Measurements from ENCODE around the gene CDPF1. TPM values are rescaled to one million over a fixed set of nuclear protein-coding genes. Genes with fewer than 3 reads are reported as not detected.

Gene CDPF1
- total RNA-seq, 2 experiments from 2014 or later: 11.2 to 13.6 TPM

DNA sequence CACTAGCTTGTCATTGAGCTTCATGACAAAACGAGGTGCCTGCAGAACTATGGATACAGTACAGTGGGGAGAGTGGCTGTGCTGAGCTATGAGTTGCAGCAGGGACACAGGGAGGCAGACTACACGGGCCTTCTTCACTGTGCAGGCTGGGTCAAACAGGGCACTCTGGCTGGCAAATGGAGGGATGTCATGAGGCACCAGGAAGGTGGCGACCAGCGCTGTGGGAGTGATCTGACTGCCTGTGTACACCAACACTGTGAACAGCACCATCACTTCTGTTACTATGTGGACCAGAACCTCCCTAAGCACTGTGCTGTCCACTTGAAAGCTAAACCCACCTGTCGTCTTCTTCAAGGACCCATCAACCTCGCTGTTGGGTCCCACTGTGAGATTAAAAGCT is 9.9 kb upstream of the CDPF1 start:
- Mint-ChIP-seq H3K4me1 (no peaks in the 10 kb centered on the region), H3K9me3 (peaks cover 10% of the 10 kb centered on the region), H3K36me3 (peaks cover 8% of the 10 kb centered on the region), H3K27me3 (peaks cover 64% of the 10 kb centered on the region), H3K27ac (no peak overlapping the region), H3K4me3 (no peak overlapping the region)
- DNase-seq (no peak), ATAC-seq (ENCODE audit: low read depth) (no peak)
- POLR2A ChIA-PET: interaction anchor here (1.5 to 1.9 kb wide), 2 partner anchors 8 to 10 kb away, joined by 4 read pairs; partner anchors contain the start of genes CDPF1 and TTC38

DNA sequence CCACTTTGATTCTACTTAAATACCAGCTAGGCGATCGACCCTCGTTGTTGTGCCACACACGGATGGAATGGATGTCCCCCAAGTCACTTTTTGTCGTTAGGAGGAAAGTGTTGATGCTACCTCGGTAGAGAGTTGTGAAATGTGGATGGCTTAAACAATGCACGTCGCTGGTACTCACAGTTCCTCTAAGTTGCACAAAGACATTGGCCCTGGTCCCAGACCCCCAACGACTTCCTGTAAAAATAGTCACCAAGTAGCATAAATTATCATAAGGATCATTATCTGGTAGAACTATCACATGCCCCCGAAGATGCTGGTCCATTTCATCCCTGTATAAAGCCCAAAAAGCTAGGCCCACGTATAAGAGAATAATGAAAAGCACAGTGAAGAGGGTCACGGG is 9.3 kb upstream of the CDPF1 start:
- DNase-seq (no peak), ATAC-seq (ENCODE audit: low read depth) (no peak)
- Mint-ChIP-seq H3K4me1 (peaks cover 3% of the 10 kb centered on the region), H3K27ac (no peak overlapping the region), H3K4me3 (no peak overlapping the region), H3K9me3 (peaks cover 7% of the 10 kb centered on the region), H3K27me3 (peaks cover 63% of the 10 kb centered on the region), H3K36me3 (peaks cover 6% of the 10 kb centered on the region)
- POLR2A ChIA-PET: interaction anchor here (1.5 to 1.9 kb wide), 2 partner anchors 9 kb away, joined by 4 read pairs; partner anchors contain the start of genes CDPF1 and TTC38

DNA sequence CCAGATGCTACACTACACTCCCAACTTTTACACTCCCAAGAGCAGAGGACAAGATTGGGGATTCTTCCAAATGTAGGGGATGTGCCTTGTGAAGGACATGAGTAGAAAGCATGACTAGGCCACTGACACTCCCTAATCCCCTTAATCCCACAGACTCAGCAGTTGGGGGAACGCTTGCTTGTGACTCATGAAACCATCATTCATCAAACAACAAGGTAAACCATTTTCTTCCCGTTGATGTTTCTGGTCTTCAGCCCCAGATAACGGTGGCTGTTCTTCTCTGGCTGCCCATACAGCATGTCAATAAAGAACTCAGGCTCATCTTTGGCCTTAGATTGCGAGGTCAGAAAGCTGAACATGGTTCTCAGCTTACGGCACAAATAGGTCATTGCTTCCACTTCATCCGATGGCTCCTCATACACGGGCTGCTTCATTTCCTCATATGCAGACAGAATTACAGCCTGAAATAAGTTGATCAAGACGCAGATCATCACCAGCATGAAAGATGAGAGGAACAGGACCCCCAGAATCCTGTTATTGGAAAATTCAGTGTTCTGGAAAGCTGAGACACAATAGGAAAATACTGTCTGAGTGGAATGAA is 6.4 kb upstream of the CDPF1 start:
- POLR2A ChIA-PET: interaction anchor here (1.4 kb wide), 1 partner anchor 11 kb away, joined by 4 read pairs; the partner anchor contains the start of gene TTC38
- H3K27me3 Mint-ChIP-seq: peaks cover 40% of the 10 kb centered on the region
- DNase-seq (no peak), ATAC-seq (ENCODE audit: low read depth) (no peak)
- H3K36me3 Mint-ChIP-seq: no peaks in the 10 kb centered on the region
- no peak overlapping the region for H3K27ac Mint-ChIP-seq
- H3K4me1 Mint-ChIP-seq: peaks cover 12% of the 10 kb centered on the region
- H3K9me3 Mint-ChIP-seq: peaks cover 5% of the 10 kb centered on the region
- no peak overlapping the region for H3K4me3 Mint-ChIP-seq

DNA sequence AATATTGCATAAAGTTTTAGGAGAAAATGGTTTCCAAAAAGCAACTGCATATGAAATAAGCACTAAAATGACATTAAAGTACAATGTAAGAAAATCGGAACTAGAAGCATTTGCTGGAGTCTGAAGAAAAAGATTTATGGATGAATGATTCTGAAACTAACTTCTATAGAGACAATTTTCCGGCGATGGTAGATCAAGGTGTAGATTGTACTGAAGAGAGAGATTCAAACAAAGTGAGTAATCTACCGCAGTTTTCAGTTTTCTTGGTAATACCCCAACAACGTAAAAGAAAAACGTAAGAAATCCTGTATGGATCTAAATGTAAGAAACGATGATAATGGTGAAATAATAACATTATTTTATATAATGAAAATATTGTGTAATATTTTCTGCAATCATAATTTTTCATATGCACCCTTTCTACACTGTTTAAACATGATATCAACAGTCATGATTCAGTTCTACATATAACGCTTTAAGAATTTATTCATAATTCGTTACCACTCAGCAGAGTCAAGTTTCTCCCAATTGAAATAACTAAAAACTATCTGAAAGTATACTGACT is 1.8 kb upstream of the CDPF1 start:
- H3K27ac Mint-ChIP-seq: no peak overlapping the region

DNA sequence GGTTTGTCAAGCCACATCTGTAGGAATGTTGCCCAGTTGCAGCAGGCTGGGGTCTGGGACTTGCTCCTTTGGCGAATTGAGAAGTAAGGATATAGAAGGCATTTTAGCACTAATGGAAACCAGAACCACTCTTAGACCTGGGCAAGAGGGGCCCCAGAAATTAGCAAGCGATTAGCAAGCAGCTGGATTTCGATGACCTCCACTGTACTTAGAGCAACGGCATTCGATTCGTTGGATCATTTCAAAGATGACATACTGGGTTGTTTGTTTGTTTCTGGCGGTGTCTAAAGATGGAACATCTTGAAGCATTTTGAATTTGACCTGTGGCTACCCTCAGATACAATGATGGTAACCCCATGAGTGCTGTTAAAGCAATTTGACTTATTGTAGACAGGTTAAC is 1.2 kb upstream of the CDPF1 start:
- no peaks in the 10 kb centered on the region for H3K27me3 Mint-ChIP-seq
- peaks cover 21% of the 10 kb centered on the region for H3K4me1 Mint-ChIP-seq
- POLR2A ChIA-PET: no interaction called here
- no peaks in the 10 kb centered on the region for H3K36me3 Mint-ChIP-seq
- peak overlapping the region; percentile 85 for H3K4me3 Mint-ChIP-seq
- H3K9me3 Mint-ChIP-seq: no peaks in the 10 kb centered on the region
- DNase-seq: no peak
- no peak for ATAC-seq (ENCODE audit: low read depth)
- peak overlapping the region; percentile 67 for H3K27ac Mint-ChIP-seq

More for the DNA sequence above, 1.8 kb upstream of the CDPF1 start:
- ATAC-seq (ENCODE audit: low read depth): no peak
- Mint-ChIP-seq H3K4me3 (peak overlapping the region; percentile 17), H3K4me1 (peaks cover 20% of the 10 kb centered on the region), H3K36me3 (no peaks in the 10 kb centered on the region), H3K27me3 (peaks cover 3% of the 10 kb centered on the region), H3K9me3 (no peaks in the 10 kb centered on the region)
- POLR2A ChIA-PET: no interaction called here
- DNase-seq: no peak

DNA sequence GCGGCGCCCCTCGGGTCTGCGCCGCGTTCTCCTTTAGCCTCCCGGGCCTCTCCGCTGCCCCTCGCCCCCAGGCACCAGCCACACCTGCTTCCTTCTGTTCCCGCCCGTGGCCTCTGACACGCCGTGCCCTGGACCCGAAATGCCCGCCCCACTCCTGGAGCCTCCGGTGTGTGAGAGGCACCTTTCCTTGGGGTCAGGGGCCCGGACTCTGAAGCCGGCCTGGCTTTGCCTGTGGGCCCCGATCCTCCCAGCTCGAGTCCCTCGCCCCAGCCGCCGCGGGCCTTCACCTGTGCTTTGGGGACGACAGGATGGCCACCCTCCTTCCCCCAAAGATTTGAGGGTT is 661 bp upstream of the CDPF1 start:
- no peaks in the 10 kb centered on the region for H3K36me3 Mint-ChIP-seq
- H3K4me1 Mint-ChIP-seq: peaks cover 21% of the 10 kb centered on the region
- H3K27me3 Mint-ChIP-seq: no peaks in the 10 kb centered on the region
- POLR2A ChIA-PET: interaction anchor here (0.8 to 1.5 kb wide), 11 partner anchors 11 to 101 kb away, joined by 3 to 12 read pairs (median 7); partner anchors contain the start of genes GTSE1, TRMU and TTC38
- peak overlapping the region; percentile 85 for H3K4me3 Mint-ChIP-seq
- peak overlapping the region; percentile 86 for H3K27ac Mint-ChIP-seq
- H3K9me3 Mint-ChIP-seq: no peaks in the 10 kb centered on the region
- peak; percentile 1 for ATAC-seq (ENCODE audit: low read depth)
- DNase-seq: no peak

DNA sequence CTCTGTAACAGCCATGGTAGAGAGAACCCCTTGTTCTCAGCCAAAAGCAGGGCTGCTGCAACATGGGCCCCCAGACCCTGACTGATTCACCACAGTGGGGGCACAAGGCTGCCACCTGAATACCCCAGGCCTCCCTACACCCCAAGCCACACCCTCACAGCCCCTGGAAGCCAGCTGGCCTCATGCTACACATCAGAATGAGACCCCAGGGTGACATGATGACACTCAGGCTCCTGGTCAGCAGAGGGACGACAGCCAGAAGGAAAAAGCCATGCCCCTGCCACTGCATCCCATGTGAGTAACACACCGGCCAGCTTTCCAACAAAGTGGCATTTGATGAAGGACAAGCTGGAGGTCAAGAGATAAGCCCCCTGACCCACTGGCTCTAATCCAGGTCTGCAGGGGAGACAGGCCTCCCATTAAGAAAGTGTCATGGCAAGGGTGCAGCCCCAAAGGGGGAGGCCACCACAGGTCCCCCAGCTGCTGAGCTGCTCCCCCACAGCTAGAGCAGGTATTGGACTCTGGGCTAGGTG is 2.6 kb downstream of the CDPF1 start:
- no peaks in the 10 kb centered on the region for H3K9me3 Mint-ChIP-seq
- H3K27me3 Mint-ChIP-seq: no peaks in the 10 kb centered on the region
- no peak overlapping the region for H3K4me3 Mint-ChIP-seq
- ATAC-seq (ENCODE audit: low read depth) (no peak), DNase-seq (no peak)
- no peak overlapping the region for H3K27ac Mint-ChIP-seq
- H3K4me1 Mint-ChIP-seq: peaks cover 14% of the 10 kb centered on the region
- peaks cover 6% of the 10 kb centered on the region for H3K36me3 Mint-ChIP-seq
- POLR2A ChIA-PET: interaction anchor here (0.8 to 1.1 kb wide), 2 partner anchors 49 to 96 kb away, joined by 4 to 6 read pairs; partner anchors contain the start of genes GTSE1 and PPARA

DNA sequence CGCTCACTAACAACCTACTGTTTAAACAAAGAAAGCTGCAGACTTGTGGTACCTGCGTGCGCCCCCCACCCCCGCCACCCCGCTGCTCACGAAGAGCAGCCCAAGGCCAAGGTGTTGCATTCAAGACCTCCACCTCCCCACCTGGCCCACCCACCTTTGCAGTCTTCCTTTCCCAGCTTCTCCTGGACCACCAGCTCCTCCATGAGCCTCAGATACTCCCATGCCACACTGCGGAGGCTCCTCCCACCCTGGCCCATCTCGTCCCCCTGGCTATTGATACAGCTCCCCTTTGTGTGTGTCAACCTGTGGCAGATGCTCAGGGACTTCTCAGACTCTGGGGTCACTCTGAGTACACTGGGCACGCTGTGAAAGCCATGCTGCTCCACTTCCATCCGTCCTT is 3.9 kb downstream of the CDPF1 start:
- POLR2A ChIA-PET: no interaction called here
- no peak overlapping the region for H3K27ac Mint-ChIP-seq

DNA sequence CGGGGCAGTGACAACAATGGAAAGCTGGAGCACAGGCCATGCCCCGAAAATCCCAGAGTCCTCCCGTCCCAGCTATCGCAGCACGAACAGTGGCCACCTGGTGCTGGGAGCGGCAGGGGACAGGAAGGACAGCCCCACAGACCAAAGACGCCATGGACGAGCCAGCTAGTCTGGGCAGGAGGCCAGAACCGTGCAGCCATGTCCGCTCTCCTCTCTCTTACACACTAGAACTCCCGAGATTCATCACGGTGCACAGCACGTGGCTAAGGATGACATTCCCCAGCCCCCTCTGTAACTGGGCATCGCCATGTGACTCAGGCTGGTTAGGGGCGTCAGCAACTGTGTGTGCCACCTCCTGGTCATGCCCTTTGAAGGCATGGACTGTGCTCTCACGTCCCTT is 4.6 kb downstream of the CDPF1 start:
- Mint-ChIP-seq H3K36me3 (peaks cover 9% of the 10 kb centered on the region), H3K27me3 (no peaks in the 10 kb centered on the region), H3K4me1 (peaks cover 12% of the 10 kb centered on the region), H3K27ac (no peak overlapping the region), H3K4me3 (no peak overlapping the region), H3K9me3 (no peaks in the 10 kb centered on the region)
- POLR2A ChIA-PET: no interaction called here
- ATAC-seq (ENCODE audit: low read depth) (no peak), DNase-seq (no peak)

More for the DNA sequence above, 3.9 kb downstream of the CDPF1 start:
- DNase-seq (no peak), ATAC-seq (ENCODE audit: low read depth) (no peak)
- Mint-ChIP-seq H3K4me1 (peaks cover 8% of the 10 kb centered on the region), H3K27me3 (no peaks in the 10 kb centered on the region), H3K36me3 (peaks cover 6% of the 10 kb centered on the region), H3K9me3 (no peaks in the 10 kb centered on the region), H3K4me3 (no peak overlapping the region)

DNA sequence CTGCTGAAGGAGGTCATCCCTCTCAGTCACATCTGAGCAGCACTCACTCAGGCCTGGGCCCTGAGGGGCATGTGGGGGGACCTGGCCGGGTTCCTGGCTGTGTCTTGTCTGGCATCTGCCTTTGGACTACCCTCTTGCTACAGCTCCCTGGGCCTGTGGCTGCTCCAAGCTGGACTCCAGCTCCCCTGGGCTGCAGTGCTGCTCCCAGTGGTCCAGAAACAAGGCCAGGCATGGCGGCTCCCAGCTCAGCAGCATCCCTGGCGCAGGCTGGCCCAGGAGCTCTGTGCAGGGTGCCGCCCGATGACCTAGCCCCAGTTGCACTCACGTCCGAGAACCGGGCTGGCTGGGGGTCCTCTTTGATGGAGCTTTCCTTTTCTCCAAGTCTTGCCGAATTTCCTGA is 5.3 kb downstream of the CDPF1 start:
- Mint-ChIP-seq H3K4me3 (no peak overlapping the region), H3K4me1 (peaks cover 20% of the 10 kb centered on the region), H3K36me3 (peaks cover 9% of the 10 kb centered on the region), H3K27me3 (no peaks in the 10 kb centered on the region), H3K9me3 (no peaks in the 10 kb centered on the region), H3K27ac (no peak overlapping the region)
- POLR2A ChIA-PET: interaction anchor here (0.6 to 1.0 kb wide), 2 partner anchors 41 to 51 kb away, joined by 3 read pairs; no protein-coding TSS in a partner anchor
- no peak for ATAC-seq (ENCODE audit: low read depth)
- DNase-seq: no peak

DNA sequence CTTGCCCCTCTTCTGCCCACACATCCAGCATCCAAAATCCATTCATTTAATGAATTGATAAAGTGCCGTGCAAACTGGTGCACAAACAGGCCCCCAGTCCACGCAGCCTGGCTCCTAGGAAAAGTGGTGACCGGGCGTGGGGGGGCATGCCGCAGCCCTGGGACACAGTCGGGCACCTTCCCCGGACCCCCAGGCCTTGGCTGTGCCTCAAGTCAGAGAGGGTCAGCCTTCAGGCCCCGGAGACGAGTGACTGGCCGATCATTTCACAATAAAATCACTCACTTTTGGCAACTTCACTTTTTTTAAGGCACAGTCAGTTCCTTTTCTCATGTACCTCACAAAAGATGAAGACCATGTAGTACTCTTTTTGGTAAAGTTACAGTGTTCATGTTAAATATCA is 8.0 kb downstream of the CDPF1 start:
- H3K27ac Mint-ChIP-seq: no peak overlapping the region
- peaks cover 21% of the 10 kb centered on the region for H3K4me1 Mint-ChIP-seq
- peaks cover 3% of the 10 kb centered on the region for H3K9me3 Mint-ChIP-seq
- no peak for ATAC-seq (ENCODE audit: low read depth)
- no peaks in the 10 kb centered on the region for H3K27me3 Mint-ChIP-seq
- POLR2A ChIA-PET: interaction anchor here (0.7 kb wide), 1 partner anchor 90 kb away, joined by 7 read pairs; no protein-coding TSS in a partner anchor
- no peak overlapping the region for H3K4me3 Mint-ChIP-seq
- no peak for DNase-seq
- H3K36me3 Mint-ChIP-seq: peaks cover 23% of the 10 kb centered on the region

DNA sequence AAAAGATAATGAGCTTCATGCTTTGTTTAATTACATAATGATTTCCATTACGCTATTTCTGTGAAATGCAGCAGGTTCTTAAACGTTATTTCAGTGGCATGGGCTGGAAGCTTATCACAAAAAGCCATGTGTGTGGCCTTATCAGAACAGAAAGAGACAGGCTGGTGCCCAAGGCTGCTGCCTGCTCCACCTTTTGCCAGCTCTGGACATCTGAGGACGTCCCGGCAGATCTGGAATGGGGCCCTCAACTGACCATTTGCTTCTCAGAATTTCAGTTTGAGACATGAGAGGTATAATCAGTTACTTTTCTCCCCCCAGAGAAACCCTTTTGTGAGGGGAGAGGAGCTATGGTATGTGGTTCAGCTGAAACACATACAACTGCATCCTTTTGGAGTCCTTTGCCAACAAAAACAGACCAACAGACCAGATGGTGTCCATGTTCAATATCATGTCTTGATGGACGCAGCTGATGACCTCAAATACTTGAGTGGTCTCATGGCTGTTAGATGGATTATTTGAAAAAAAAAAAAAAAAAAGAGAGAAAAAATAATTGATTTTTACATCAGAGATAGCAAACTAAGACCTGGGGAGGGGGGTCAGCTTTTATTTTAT is 8.6 kb downstream of the CDPF1 start:
- no peaks in the 10 kb centered on the region for H3K27me3 Mint-ChIP-seq
- DNase-seq (no peak), ATAC-seq (ENCODE audit: low read depth) (no peak)
- POLR2A ChIA-PET: interaction anchor here (0.7 to 0.9 kb wide), 2 partner anchors 11 to 90 kb away, joined by 3 to 7 read pairs; no protein-coding TSS in a partner anchor
- H3K27ac Mint-ChIP-seq: no peak overlapping the region
- H3K9me3 Mint-ChIP-seq: peaks cover 3% of the 10 kb centered on the region
- peaks cover 26% of the 10 kb centered on the region for H3K36me3 Mint-ChIP-seq
- no peak overlapping the region for H3K4me3 Mint-ChIP-seq
- peaks cover 20% of the 10 kb centered on the region for H3K4me1 Mint-ChIP-seq

DNA sequence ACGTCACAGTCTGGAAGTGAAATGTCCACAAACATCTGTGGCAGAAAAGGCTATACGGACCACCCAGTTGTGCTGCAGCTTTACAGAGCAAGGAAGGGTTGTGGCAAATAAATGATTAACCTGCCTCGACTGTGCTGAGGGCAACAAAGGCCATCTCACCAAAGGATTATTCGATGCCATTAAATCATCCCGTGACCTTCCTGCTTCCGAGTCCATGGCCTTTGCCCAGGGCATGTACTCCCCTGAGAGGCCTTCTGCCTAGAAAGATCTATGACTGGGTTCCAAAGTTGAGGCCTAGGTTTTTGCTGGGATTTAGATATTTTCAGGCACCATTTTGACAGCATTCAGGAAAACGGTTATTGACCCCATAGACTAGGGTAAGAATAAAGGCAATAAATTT is 9.2 kb downstream of the CDPF1 start:
- Mint-ChIP-seq H3K27me3 (no peaks in the 10 kb centered on the region), H3K36me3 (peaks cover 27% of the 10 kb centered on the region), H3K9me3 (peaks cover 3% of the 10 kb centered on the region), H3K4me3 (no peak overlapping the region), H3K4me1 (peaks cover 19% of the 10 kb centered on the region), H3K27ac (no peak overlapping the region)
- POLR2A ChIA-PET: interaction anchor here (0.9 to 1.2 kb wide), 2 partner anchors 9 to 12 kb away, joined by 3 to 6 read pairs; partner anchors contain the start of gene CDPF1
- DNase-seq (no peak), ATAC-seq (ENCODE audit: low read depth) (no peak)
